GM12878 (cell line): ENCODE measurements around the gene PDE10A. TPM values are rescaled to one million over a fixed set of nuclear protein-coding genes. Genes with fewer than 3 reads are reported as not detected.

ENCODE experiments used
- ATAC-seq: fragments of 200-7000 bp; cut with Tn5 transposase; 3 replicates; pipeline ENCODE4 v1.9.1; 2020; ENCODE audit warnings: mild to moderate bottlenecking, moderate library complexity
- BruUV-seq: library from RNA; stranded (reverse); fragments of 400-500 nt; replicated peaks from 2 replicates; lab custom pipeline; 2021; lab: Mats Ljungman, UMichigan
- CTCF ChIA-PET: fragments of 300-600 bp; sonication (Branson Sonifier 250); formaldehyde crosslinking; extraction: SDS; loops from one replicate; lab custom pipeline; 2021; ENCODE audit warnings: inconsistent platforms; lab: Yijun Ruan, JAX
- POLR2A ChIA-PET: fragments of 350-600 bp; formaldehyde crosslinking; extraction: SDS; loops from one replicate; lab custom pipeline; 2021; ENCODE audit warnings: inconsistent platforms; lab: Charles Lee
- RAD21 ChIA-PET: fragments of 300-600 bp; sonication (Branson Sonifier 250); formaldehyde crosslinking; loops from one replicate; lab custom pipeline; 2023; ENCODE audit warnings: antibody characterized with exemption; ENCODE audit not compliant: unreplicated experiment; lab: Charles Lee
- SMC1A ChIA-PET: fragments of 300-600 bp; sonication (Branson Sonifier 250); formaldehyde crosslinking; loops from one replicate; lab custom pipeline; 2023; ENCODE audit not compliant: unreplicated experiment, uncharacterized antibody; lab: Charles Lee
- DNase-seq: peaks from one replicate; pipeline ENCODE4 v3.0.0-alpha.2; 2011; ENCODE audit warnings: low read depth, low spot score
- FAIRE-seq: peaks from 3 replicates; lab custom pipeline; 2011; peaks lifted over from hg19 to GRCh38; lab: Jason Lieb, UNC
- H2AFZ ChIP-seq: 2 replicates; pipeline ENCODE4 v1.6.0; 2011; ENCODE audit warnings: low read depth, low read length, control low read depth; ENCODE audit not compliant: control insufficient read depth
- H3K27ac ChIP-seq: 2 replicates; pipeline ENCODE4 v1.5.1; 2011; ENCODE audit warnings: control low read depth; ENCODE audit not compliant: control insufficient read depth, insufficient read depth
- H3K27me3 ChIP-seq, 2 experiments: replicated peaks in 1 of 2; 2 replicates each; pipeline versions ENCODE4 v1.6.0 to v1.6.1; 2011; ENCODE audit warnings: low read length in 1 of 2; ENCODE audit not compliant: control insufficient read depth in 2 of 2, insufficient read depth in 2 of 2
- H3K36me3 ChIP-seq, 2 experiments: 2 replicates each; pipeline ENCODE4 v1.5.1; 2011; ENCODE audit warnings: low read length in 1 of 2; ENCODE audit not compliant: control insufficient read depth in 2 of 2, insufficient read depth in 2 of 2
- H3K4me1 ChIP-seq: 2 replicates; pipeline ENCODE4 v1.6.1; 2011; ENCODE audit warnings: mild to moderate bottlenecking, low read length, moderate library complexity, mixed read lengths; ENCODE audit not compliant: control insufficient read depth, insufficient read depth
- H3K4me2 ChIP-seq: 2 replicates; pipeline ENCODE4 v1.6.0; 2011; ENCODE audit warnings: control low read depth; ENCODE audit not compliant: control insufficient read depth, insufficient read depth
- H3K4me3 ChIP-seq: fragments of 200-600 bp; sonication (generic); 2 replicates; pipeline ENCODE4 v1.5.1; 2016
- H3K79me2 ChIP-seq: 2 replicates; pipeline ENCODE4 v1.6.0; 2011; ENCODE audit warnings: low read length; ENCODE audit not compliant: control insufficient read depth, insufficient read depth
- H3K9ac ChIP-seq: 2 replicates; pipeline ENCODE4 v1.8.0; 2011; ENCODE audit warnings: low read length, control low read depth, mixed read lengths; ENCODE audit not compliant: control insufficient read depth, insufficient read depth
- H3K9me3 ChIP-seq: replicated peaks from 3 replicates; pipeline ENCODE4 v1.5.1; 2011; ENCODE audit warnings: mild to moderate bottlenecking, low read length; ENCODE audit not compliant: control insufficient read depth, insufficient read depth
- H4K20me1 ChIP-seq: 2 replicates; pipeline ENCODE4 v1.6.0; 2011; ENCODE audit not compliant: control insufficient read depth, insufficient read depth
- ATF7 ChIP-seq: fragments of 450-650 bp; IDR thresholded peaks from 2 replicates; pipeline ENCODE4 v1.6.1; 2016; ENCODE audit warnings: low read depth, mild to moderate bottlenecking
- GABPA ChIP-seq: IDR thresholded peaks from 2 replicates; pipeline ENCODE4 v1.6.1; 2014; ENCODE audit warnings: antibody characterized with exemption, low read depth, mild to moderate bottlenecking, inconsistent platforms
- MLLT1 ChIP-seq: fragments of 450-650 bp; IDR thresholded peaks from 2 replicates; pipeline ENCODE4 v1.6.1; 2016; ENCODE audit warnings: mild to moderate bottlenecking
- MTA2 ChIP-seq: fragments of 450-650 bp; IDR thresholded peaks from 2 replicates; pipeline ENCODE4 v1.6.1; 2016; ENCODE audit warnings: low read depth, mild to moderate bottlenecking, moderate library complexity
- MXI1 ChIP-seq: fragments of 150-350 bp; IDR thresholded peaks from 2 replicates; pipeline ENCODE4 v1.6.1; 2011; ENCODE audit warnings: low read depth, mild to moderate bottlenecking, inconsistent platforms, low read length, improper control_type of control experiment
- MYB ChIP-seq: fragments of 150-350 bp; IDR thresholded peaks from 2 replicates; pipeline ENCODE4 v1.6.1; 2014; ENCODE audit warnings: mild to moderate bottlenecking, low read depth, low read length, borderline replicate concordance
- NFXL1 ChIP-seq: fragments of 450-650 bp; IDR thresholded peaks from 2 replicates; pipeline ENCODE4 v1.6.1; 2017; ENCODE audit warnings: antibody characterized with exemption, mild to moderate bottlenecking, borderline replicate concordance
- NFYB ChIP-seq: IDR thresholded peaks from 2 replicates; pipeline ENCODE4 v1.6.1; 2011; ENCODE audit warnings: low read depth, mild to moderate bottlenecking, low read length, improper control_type of control experiment, moderate library complexity; ENCODE audit not compliant: insufficient read depth
- PBX3 ChIP-seq: IDR thresholded peaks from 2 replicates; pipeline ENCODE4 v1.6.1; 2011; ENCODE audit warnings: mild to moderate bottlenecking, low read depth, low read length, moderate library complexity; ENCODE audit not compliant: insufficient replicate concordance
- PML ChIP-seq: IDR thresholded peaks from 2 replicates; pipeline ENCODE4 v1.6.1; 2012; ENCODE audit warnings: low read length, inconsistent platforms
- PRDM15 ChIP-seq: fragments of 450-650 bp; formaldehyde crosslinking; IDR thresholded peaks from 2 replicates; pipeline ENCODE4 v1.4.0; 2020; ENCODE audit warnings: mild to moderate bottlenecking, moderate library complexity
- SREBF2 ChIP-seq: IDR thresholded peaks from 2 replicates; pipeline ENCODE4 v1.6.1; 2012; ENCODE audit warnings: mild to moderate bottlenecking, low read length
- SUPT20H ChIP-seq: IDR thresholded peaks from 2 replicates; pipeline ENCODE4 v1.6.1; 2011; ENCODE audit warnings: low read depth, mild to moderate bottlenecking, low read length, moderate library complexity, borderline replicate concordance; ENCODE audit not compliant: control insufficient read depth
- ZNF217 ChIP-seq: fragments of 450-650 bp; IDR thresholded peaks from 2 replicates; pipeline ENCODE4 v1.6.1; 2017; ENCODE audit warnings: antibody characterized with exemption, mild to moderate bottlenecking
- ZNF622 ChIP-seq: fragments of 450-650 bp; IDR thresholded peaks from 2 replicates; pipeline ENCODE4 v1.6.1; 2017; ENCODE audit warnings: mild to moderate bottlenecking, inconsistent platforms
- WGBS: methylation state at CpG from one replicate; pipeline ENCODE4 v1.1.6; 2016; ENCODE audit warnings: low lambda C conversion rate; ENCODE audit not compliant: insufficient replicate concordance, insufficient coverage; ENCODE audit errors: missing lambda C conversion rate; 5-methylcytosine and 5-hydroxymethylcytosine counted together
- in situ Hi-C: fragments of 300-500 bp; cut with MboI; formaldehyde crosslinking; loops from 9 replicates; pipeline ENCODE4 v1.14.3; 2018; ENCODE audit warnings: mixed read lengths
- intact Hi-C: fragments of 100-400 bp; cut with micrococcal nuclease; formaldehyde crosslinking; loops from one replicate; pipeline ENCODE4 v1.14.2; 2022; ENCODE audit not compliant: unreplicated experiment
- polyA plus RNA-seq, 11 experiments: library from polyadenylated mRNA; depleted of rRNA in 4 of 11; unstranded in 6 of 11; stranded (reverse) in 5 of 11; fragments of >200 nt; fragmentation: Nextera tagmentation in 4 of 11; fragmentation: Illumina TruSeq in 1 of 11; extraction: Ambion mirVana in 4 of 11; extraction: Trizol in 1 of 11; gene quantifications; 1 replicate in 1 of 11; 2 replicates in 10 of 11; pipeline versions ENCODE4 v1.2.1 to v1.2.3, GENCODE V29; 2011 to 2016; ENCODE audit warnings: inconsistent platforms in 2 of 11, missing spikeins in 2 of 11, low read depth in 1 of 11
- total RNA-seq, 4 experiments: library from RNA; depleted of rRNA in 3 of 4; stranded (reverse); fragments of >200 nt in 3 of 4; fragmentation: Illumina TruSeq in 1 of 4; extraction: Trizol in 1 of 4; gene quantifications; 2 replicates each; pipeline versions ENCODE4 v1.2.1 to v1.2.3, GENCODE V29; 2013 to 2021
- TF ChIP-seq, protein P1 (sequence below): IDR thresholded peaks from 2 replicates; pipeline ENCODE4 v1.6.1; 2012; ENCODE audit warnings: low read length, inconsistent platforms

The PDE10A gene
- total and polyA plus RNA-seq, 10 of the 15 experiments (the other 5 are each of a cell fraction or from before 2014, with no cell fraction given) = under 0.01 to 1.3 (median 0.03) TPM; not detected in 2

DNA sequence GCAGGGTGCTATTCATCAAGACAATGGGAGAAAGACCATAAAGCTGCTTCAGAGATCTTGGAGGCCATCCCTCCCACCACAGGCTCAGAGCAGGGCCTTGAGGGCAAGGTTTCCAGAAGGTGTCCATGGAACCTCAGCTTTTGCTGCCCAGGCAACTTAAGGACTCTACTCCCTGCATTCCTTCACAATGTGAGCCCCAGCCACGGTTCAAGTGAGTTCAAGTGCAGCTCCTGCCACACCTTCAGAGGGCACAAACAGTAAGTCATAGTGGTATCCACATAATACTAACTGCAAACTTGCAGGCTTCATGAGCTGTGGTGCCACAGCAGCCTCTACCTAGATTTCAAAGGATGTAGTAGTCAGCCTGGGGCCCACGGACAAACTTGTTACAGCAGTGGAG lies 209.6 kb downstream of the PDE10A start:
- no peaks in the 10 kb centered on the region for H4K20me1 ChIP-seq
- no peak for DNase-seq
- RAD21 ChIA-PET = no interaction called here
- TF ChIP-seq PBX3 = no peak
- no peak for TF ChIP-seq GABPA
- TF ChIP-seq NFYB = no peak
- TF ChIP-seq MTA2 = no peak
- TF ChIP-seq MXI1 = no peak
- no peak for TF ChIP-seq MLLT1
- no peak for TF ChIP-seq MYB
- TF ChIP-seq PRDM15 = no peak
- TF ChIP-seq ATF7 = no peak
- no peak for TF ChIP-seq NFXL1
- no peak for TF ChIP-seq ZNF217
- TF ChIP-seq, protein P1, sequence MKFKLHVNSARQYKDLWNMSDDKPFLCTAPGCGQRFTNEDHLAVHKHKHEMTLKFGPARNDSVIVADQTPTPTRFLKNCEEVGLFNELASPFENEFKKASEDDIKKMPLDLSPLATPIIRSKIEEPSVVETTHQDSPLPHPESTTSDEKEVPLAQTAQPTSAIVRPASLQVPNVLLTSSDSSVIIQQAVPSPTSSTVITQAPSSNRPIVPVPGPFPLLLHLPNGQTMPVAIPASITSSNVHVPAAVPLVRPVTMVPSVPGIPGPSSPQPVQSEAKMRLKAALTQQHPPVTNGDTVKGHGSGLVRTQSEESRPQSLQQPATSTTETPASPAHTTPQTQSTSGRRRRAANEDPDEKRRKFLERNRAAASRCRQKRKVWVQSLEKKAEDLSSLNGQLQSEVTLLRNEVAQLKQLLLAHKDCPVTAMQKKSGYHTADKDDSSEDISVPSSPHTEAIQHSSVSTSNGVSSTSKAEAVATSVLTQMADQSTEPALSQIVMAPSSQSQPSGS = no peak
- no peak for TF ChIP-seq SUPT20H
- TF ChIP-seq ZNF622 = no peak
- no peak for TF ChIP-seq SREBF2
- TF ChIP-seq PML = no peak

More for the DNA sequence above, 209.6 kb downstream of the PDE10A start:
- intact Hi-C loops (no loop called here), in situ Hi-C loops (no loop called here)
- no peaks in the 10 kb centered on the region for H3K27me3 ChIP-seq
- H3K4me2 ChIP-seq = no peak overlapping the region
- ATAC-seq (no peak), FAIRE-seq (no peak)
- no TSS peak for BruUV-seq
- H3K79me2 ChIP-seq = no peaks in the 10 kb centered on the region
- no peaks in the 10 kb centered on the region for H3K9me3 ChIP-seq
- H3K27ac ChIP-seq = no peak overlapping the region
- H3K4me3 ChIP-seq = no peak overlapping the region
- WGBS = 4% methylated on average over 2 of the region's 2 CpGs
- H3K36me3 ChIP-seq = no peaks in the 10 kb centered on the region
- CTCF ChIA-PET = no interaction called here
- H3K9ac ChIP-seq = no peak overlapping the region
- POLR2A ChIA-PET = no interaction called here
- no peaks in the 10 kb centered on the region for H3K4me1 ChIP-seq
- H2AFZ ChIP-seq = no peak overlapping the region
- SMC1A ChIA-PET = no interaction called here
